Measurements from ENCODE around the gene SUSD2. TPM values are rescaled to one million over a fixed set of nuclear protein-coding genes. Genes with fewer than 3 reads are reported as not detected.
"Not testable (repeated sequence)": the region's sequence is repeated elsewhere in the genome, so short reads cannot be mapped to it uniquely, and the experiment has no call there.

SUSD2 gene
- total RNA-seq, 4 donors from 2014 or later: 3.3 to 10.0 (median 4.2) TPM

DNA sequence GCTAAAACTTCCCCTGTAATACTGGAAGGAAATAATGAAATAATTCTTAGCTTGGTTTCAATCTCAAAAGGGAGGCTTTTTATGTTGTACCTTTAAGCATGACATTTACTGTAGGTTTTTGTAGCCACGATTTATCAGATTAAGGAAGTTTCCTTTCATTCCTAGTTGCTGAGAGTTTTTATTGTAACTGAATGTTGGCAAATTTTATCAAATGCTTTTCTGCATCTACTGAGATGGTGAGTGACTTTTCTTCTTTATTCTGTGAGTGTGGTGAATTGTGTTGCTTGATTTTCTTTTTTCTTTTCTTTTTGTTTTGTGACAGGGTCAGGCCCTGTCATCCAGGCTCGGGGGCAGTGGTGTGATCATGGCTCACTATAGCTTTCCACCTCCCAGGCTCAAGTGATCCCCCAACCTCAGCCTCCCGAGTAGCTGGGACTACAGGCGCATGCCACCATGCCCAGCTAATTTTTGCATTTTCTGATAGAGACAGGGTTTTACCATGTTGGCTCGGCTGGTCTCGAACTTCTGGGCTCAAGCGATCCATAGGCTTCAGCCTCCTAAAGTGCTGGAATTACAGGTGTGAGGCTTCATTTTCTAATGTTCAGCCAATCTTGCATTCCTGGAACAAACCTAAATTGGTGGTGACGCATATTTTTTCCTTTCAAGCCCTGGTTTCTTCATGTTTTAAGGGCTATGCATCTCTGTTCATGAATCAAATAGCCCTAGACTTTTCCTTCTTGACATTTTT, 26.2 kb downstream of the SUSD2 start:
- 57% methylated on average over 8 of the region's 8 CpGs for WGBS
- no peaks in the 10 kb centered on the region for H3K36me3 ChIP-seq
- no peak overlapping the region for H3K4me3 ChIP-seq
- peaks cover 0 to 6% (median 2%) of the 10 kb centered on the region in 4 donors for H3K9me3 ChIP-seq
- peak overlapping the region; percentile 42 to 85 (median 78) for H3K27ac ChIP-seq (replicated peaks in 1 of 4)
- no peaks in the 10 kb centered on the region for H3K27me3 ChIP-seq
- H3K4me1 ChIP-seq: peaks cover 17 to 30% (median 23%) of the 10 kb centered on the region in 4 donors
- no peak for DNase-seq (ENCODE audit: extremely low spot score)
- TF ChIP-seq POLR2A (IDR thresholded peaks at IDR 0.05; ENCODE audit: low read depth) (no peak), POLR2AphosphoS5 (IDR thresholded peaks at IDR 0.05) (no peak), EP300 (IDR thresholded peaks at IDR 0.05) (no peak)
- TF ChIP-seq, protein P1, sequence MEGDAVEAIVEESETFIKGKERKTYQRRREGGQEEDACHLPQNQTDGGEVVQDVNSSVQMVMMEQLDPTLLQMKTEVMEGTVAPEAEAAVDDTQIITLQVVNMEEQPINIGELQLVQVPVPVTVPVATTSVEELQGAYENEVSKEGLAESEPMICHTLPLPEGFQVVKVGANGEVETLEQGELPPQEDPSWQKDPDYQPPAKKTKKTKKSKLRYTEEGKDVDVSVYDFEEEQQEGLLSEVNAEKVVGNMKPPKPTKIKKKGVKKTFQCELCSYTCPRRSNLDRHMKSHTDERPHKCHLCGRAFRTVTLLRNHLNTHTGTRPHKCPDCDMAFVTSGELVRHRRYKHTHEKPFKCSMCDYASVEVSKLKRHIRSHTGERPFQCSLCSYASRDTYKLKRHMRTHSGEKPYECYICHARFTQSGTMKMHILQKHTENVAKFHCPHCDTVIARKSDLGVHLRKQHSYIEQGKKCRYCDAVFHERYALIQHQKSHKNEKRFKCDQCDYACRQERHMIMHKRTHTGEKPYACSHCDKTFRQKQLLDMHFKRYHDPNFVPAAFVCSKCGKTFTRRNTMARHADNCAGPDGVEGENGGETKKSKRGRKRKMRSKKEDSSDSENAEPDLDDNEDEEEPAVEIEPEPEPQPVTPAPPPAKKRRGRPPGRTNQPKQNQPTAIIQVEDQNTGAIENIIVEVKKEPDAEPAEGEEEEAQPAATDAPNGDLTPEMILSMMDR (IDR thresholded peaks at IDR 0.05): no peak
- intact Hi-C loops (cut with DNase I): no loop called here

DNA sequence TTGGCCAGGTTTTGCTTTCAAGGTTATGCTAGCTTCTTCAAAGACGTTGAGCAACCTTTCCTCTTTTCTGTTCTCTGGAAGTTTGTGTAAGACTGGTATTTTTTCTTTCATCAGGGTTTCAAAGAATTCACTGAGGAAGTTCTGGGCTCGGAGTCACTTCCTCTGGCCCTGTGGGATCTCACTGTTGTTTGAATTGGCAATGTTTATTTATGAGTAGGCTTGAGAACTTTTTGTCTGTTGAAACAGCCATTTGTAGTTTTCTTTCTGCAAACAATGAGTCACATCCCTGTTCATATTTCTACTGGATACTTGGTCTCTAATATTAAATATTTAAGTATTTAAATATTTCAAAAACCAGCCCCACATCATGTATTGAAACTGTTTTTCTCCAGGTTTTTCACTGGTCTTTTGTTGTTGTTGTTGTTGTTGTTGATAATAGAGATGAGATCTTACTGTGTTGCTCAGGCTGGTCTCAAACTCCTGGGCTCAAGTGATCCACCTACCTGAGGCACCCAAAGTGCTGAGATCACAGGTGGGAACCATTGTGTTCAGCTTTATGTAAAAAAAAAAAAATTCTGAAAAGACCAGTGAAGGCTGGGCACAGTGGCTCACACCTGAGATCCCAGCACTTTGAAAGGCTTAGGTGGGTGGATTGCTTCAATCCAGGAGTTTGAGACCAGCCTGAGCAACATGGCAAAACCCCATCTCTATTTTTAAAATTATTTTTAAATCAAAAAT, 26.9 kb downstream of the SUSD2 start:
- Histone ChIP-seq H3K4me3 (no peak overlapping the region), H3K4me1 (peaks cover 17 to 30% (median 23%) of the 10 kb centered on the region in 4 donors), H3K27ac (replicated peaks in 1 of 4) (peak overlapping the region; percentile 42 to 85 (median 79)), H3K36me3 (no peaks in the 10 kb centered on the region), H3K27me3 (no peaks in the 10 kb centered on the region), H3K9me3 (peaks cover 0 to 6% (median 2%) of the 10 kb centered on the region in 4 donors)
- TF ChIP-seq POLR2AphosphoS5 (IDR thresholded peaks at IDR 0.05) (peak; percentile 60 to 74), EP300 (IDR thresholded peaks at IDR 0.05) (no peak)
- intact Hi-C loops (cut with DNase I): no loop called here
- 3% methylated on average over 2 of the region's 2 CpGs for WGBS
- no peak for DNase-seq (ENCODE audit: extremely low spot score)

DNA sequence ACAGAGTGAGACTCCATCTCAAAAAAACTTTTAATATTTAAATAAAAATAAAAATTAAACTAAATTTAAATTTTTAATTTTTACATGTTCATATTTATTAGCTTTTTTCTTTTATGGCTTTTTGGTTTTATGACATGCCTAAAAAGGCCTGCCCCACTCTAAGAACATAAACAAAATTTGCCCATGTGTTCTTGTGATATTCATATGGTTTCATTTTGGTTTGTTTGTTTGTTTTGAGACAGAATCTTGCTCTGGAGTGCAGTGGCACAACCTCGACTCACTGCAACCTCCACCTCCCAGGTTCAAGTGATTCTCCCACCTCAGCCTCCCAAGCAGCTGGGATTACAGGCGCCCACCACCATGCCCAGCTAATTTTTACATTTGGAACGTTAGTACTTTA, 27.7 kb downstream of the SUSD2 start:
- 88% methylated on average over 3 of the region's 3 CpGs for WGBS
- H3K4me1 ChIP-seq: peaks cover 17 to 30% (median 23%) of the 10 kb centered on the region in 4 donors
- H3K27ac ChIP-seq (replicated peaks in 1 of 4): peak overlapping the region; percentile 42 to 85 (median 79)
- intact Hi-C loops (cut with DNase I): no loop called here
- TF ChIP-seq POLR2AphosphoS5 (IDR thresholded peaks at IDR 0.05) (no peak), EP300 (IDR thresholded peaks at IDR 0.05) (no peak), POLR2A (IDR thresholded peaks at IDR 0.05; ENCODE audit: low read depth) (no peak)
- TF ChIP-seq, protein P1 (IDR thresholded peaks at IDR 0.05): no peak
- H3K4me3 ChIP-seq: no peak overlapping the region
- H3K36me3 ChIP-seq: no peaks in the 10 kb centered on the region
- H3K27me3 ChIP-seq: no peaks in the 10 kb centered on the region
- H3K9me3 ChIP-seq: peaks cover 0 to 6% (median 2%) of the 10 kb centered on the region in 4 donors
- no peak for DNase-seq (ENCODE audit: extremely low spot score)

DNA sequence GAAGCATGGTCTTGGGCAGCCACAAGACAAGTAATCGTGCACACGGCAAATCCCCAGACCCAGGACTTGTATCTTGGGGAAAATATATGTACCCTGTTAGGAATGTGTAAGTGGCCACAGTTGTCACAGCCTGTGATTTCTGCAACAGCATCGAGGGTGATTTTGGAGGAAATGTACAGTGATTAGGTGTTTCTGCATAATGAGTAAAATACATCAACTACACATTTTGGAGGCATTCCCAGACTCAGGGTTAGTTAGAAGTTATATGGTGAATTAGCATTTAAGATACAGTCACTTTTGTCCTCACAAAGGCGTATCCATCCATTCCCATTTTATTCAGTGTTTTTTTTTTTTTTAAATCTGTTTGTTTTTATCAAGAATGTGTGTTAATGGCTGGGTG, 28.4 kb downstream of the SUSD2 start:
- Histone ChIP-seq H3K4me1 (peaks cover 17 to 30% (median 23%) of the 10 kb centered on the region in 4 donors), H3K27ac (replicated peaks in 1 of 4) (no peak overlapping the region), H3K27me3 (no peaks in the 10 kb centered on the region), H3K9me3 (peaks cover 0 to 3% (median 1%) of the 10 kb centered on the region in 4 donors), H3K4me3 (no peak overlapping the region), H3K36me3 (no peaks in the 10 kb centered on the region)
- intact Hi-C loops (cut with DNase I): no loop called here
- WGBS: 85% methylated on average over 4 of the region's 4 CpGs
- TF ChIP-seq POLR2AphosphoS5 (IDR thresholded peaks at IDR 0.05): no peak
- TF ChIP-seq, protein P1 (IDR thresholded peaks at IDR 0.05): no peak
- TF ChIP-seq POLR2A (IDR thresholded peaks at IDR 0.05; ENCODE audit: low read depth): no peak
- TF ChIP-seq EP300 (IDR thresholded peaks at IDR 0.05): no peak
- DNase-seq (ENCODE audit: extremely low spot score): no peak

DNA sequence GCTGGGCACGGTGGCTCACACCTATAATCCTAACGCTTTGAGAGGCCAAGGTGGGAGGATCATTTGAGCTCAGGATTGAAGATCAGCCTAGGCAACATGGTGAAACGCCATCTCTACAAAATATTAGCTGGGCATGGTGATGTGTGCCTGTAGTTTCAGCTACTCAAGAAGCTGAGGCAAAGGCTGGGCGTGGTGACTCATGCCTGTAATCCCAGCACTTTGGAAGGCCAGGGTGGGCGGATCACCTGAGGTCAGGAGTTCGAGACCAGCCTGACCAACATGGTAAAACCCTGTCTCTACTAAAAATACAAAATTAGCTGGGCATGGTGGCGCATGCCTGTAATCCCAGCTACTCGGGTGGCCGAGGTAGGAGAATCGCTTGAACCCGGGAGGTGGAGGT, 29.1 kb downstream of the SUSD2 start:
- H3K36me3 ChIP-seq; H3K4me3 ChIP-seq; H3K27me3 ChIP-seq; H3K9me3 ChIP-seq; intact Hi-C loops (cut with DNase I); DNase-seq (ENCODE audit: extremely low spot score); H3K27ac ChIP-seq (replicated peaks in 1 of 4): not testable (repeated sequence)
- H3K4me1 ChIP-seq: peaks cover 17 to 30% (median 23%) of the 10 kb centered on the region in 4 donors
- 97% methylated on average over 8 of the region's 11 CpGs for WGBS

DNA sequence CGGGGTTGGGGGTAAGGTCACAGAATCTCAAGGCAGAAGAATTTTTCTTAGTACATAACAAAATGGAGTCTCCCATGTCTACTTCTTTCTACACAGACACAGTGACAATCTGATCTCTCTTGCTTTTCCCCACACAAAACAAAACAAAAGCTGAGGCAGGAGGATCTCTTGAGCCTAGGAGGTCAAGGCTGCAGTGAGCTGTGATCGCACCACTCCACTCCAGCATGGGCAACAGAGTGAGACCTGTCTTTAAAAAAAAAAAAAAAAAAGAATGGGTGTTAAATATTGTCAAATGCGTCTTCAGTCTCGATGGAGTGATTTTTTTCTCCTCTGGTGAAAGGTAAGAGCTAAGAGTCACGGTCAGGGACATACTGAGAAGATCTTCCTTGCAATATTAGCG, 30.4 kb downstream of the SUSD2 start:
- intact Hi-C loops (cut with DNase I); H3K4me3 ChIP-seq; H3K27ac ChIP-seq (replicated peaks in 1 of 4); H3K9me3 ChIP-seq; H3K27me3 ChIP-seq; H3K36me3 ChIP-seq; DNase-seq (ENCODE audit: extremely low spot score): not testable (repeated sequence)
- 92% methylated on average over 5 of the region's 6 CpGs for WGBS
- peaks cover 16 to 25% (median 19%) of the 10 kb centered on the region in 4 donors for H3K4me1 ChIP-seq

DNA sequence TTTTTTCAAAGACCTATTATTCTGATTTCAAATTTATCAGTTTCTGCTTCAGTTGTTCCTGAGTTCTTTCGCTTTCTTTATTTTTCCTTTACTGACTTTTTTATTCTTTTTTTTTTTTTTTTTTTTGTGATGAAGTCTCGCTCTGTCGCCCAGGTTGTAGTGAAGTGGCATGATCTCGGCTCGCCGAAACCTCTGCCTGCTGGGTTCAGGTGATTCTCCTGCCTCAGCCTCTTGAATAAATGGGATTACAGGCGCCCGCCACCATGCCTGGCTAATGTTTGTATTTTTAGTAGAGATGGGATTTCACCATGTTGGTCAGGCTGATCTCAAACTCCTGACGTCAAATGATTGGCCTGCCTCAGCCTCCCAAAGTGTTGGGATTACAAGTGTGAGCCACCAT, 31.8 kb downstream of the SUSD2 start:
- H3K4me3 ChIP-seq; DNase-seq (ENCODE audit: extremely low spot score); H3K27me3 ChIP-seq; intact Hi-C loops (cut with DNase I); H3K36me3 ChIP-seq; H3K27ac ChIP-seq (replicated peaks in 1 of 4); H3K9me3 ChIP-seq: not testable (repeated sequence)
- peaks cover 5 to 11% (median 7%) of the 10 kb centered on the region in 4 donors for H3K4me1 ChIP-seq
- WGBS: 93% methylated on average over 9 of the region's 9 CpGs
